Vagina (tissue), 2 donors: ENCODE measurements around the gene NOP56. TPM values are rescaled to one million over a fixed set of nuclear protein-coding genes. Genes with fewer than 3 reads are reported as not detected.
A peak's percentile ranks its signal among the peaks of the same experiment; 100 is the strongest.

Experiments used
- DNase-seq, 2 donors: peaks; one replicate each; pipeline ENCODE4 v3.0.0-alpha.2; 2017; ENCODE audit errors: extremely low spot score in 2 of 2
- H3K27ac ChIP-seq: fragments of 200-600 bp; sonication (generic); one replicate; pipeline ENCODE4 v1.5.1; 2019
- H3K27me3 ChIP-seq: fragments of 200-600 bp; sonication (generic); one replicate; pipeline ENCODE4 v1.5.1; 2019
- H3K36me3 ChIP-seq, 2 donors: fragments of 200-600 bp; sonication (generic); one replicate each; pipeline ENCODE4 v1.5.1; 2017 to 2019
- H3K4me1 ChIP-seq: fragments of 200-600 bp; sonication (generic); one replicate; pipeline ENCODE4 v1.5.1; 2019
- H3K4me3 ChIP-seq, 2 donors: fragments of 200-600 bp; sonication (generic); 1 replicate in 1 of 2; 2 replicates in 1 of 2; pipeline ENCODE4 v1.5.1; 2016 to 2019
- H3K9me3 ChIP-seq: fragments of 200-600 bp; sonication (generic); one replicate; pipeline ENCODE4 v1.5.1; 2019
- POLR2A ChIP-seq, 2 donors: fragments of 450-650 bp; IDR thresholded peaks; one replicate each; pipeline ENCODE4 v1.6.1; 2017; ENCODE audit warnings: antibody characterized with exemption in 2 of 2, mild to moderate bottlenecking in 2 of 2, moderate library complexity in 2 of 2
- POLR2AphosphoS5 ChIP-seq, 2 donors: sonication (generic); formaldehyde crosslinking; IDR thresholded peaks; one replicate each; pipeline ENCODE4 v1.9.0; 2017; ENCODE audit warnings: antibody characterized with exemption in 2 of 2, mild to moderate bottlenecking in 2 of 2, low read depth in 1 of 2; ENCODE audit not compliant: insufficient read depth in 1 of 2
- intact Hi-C: fragments of 100-400 bp; cut with DNase I; formaldehyde crosslinking; loops from one replicate; pipeline ENCODE4 v1.15.1; 2023
- total RNA-seq: library from RNA; depleted of rRNA; stranded (reverse); fragments of >200 nt; gene quantifications from one replicate; pipeline ENCODE4 v1.2.3, GENCODE V29; 2016
- TF ChIP-seq, protein P1 (sequence below), 3 experiments: fragments of 450-650 bp in 2 of 3; fragments of 200-600 bp in 1 of 3; sonication (generic) in 1 of 3; IDR thresholded peaks; one replicate each; pipeline ENCODE4 v1.5.1; 2017 to 2019; ENCODE audit warnings: antibody characterized with exemption in 3 of 3, mild to moderate bottlenecking in 2 of 3, moderate library complexity in 2 of 3

NOP56 gene
- total RNA-seq, 1 donor from 2014 or later: 87.7 TPM

GRCh38 chr20:2663364-2663886 lies 11.0 kb downstream of the NOP56 start:
- intact Hi-C loops: no loop called here
- Histone ChIP-seq H3K9me3 (no peaks in the 10 kb centered on the region), H3K27ac (peak overlapping the region; percentile 88), H3K4me1 (peaks cover 18% of the 10 kb centered on the region), H3K36me3 (peaks cover 4 to 39% of the 10 kb centered on the region in 2 donors), H3K27me3 (no peaks in the 10 kb centered on the region), H3K4me3 (peak overlapping the region; percentile 75 to 92)
- DNase-seq: no peak
- TF ChIP-seq POLR2AphosphoS5 (IDR thresholded peaks at IDR 0.05; ENCODE audit: insufficient read depth in 1 of 2, low read depth in 1 of 2): no peak
- TF ChIP-seq, protein P1, sequence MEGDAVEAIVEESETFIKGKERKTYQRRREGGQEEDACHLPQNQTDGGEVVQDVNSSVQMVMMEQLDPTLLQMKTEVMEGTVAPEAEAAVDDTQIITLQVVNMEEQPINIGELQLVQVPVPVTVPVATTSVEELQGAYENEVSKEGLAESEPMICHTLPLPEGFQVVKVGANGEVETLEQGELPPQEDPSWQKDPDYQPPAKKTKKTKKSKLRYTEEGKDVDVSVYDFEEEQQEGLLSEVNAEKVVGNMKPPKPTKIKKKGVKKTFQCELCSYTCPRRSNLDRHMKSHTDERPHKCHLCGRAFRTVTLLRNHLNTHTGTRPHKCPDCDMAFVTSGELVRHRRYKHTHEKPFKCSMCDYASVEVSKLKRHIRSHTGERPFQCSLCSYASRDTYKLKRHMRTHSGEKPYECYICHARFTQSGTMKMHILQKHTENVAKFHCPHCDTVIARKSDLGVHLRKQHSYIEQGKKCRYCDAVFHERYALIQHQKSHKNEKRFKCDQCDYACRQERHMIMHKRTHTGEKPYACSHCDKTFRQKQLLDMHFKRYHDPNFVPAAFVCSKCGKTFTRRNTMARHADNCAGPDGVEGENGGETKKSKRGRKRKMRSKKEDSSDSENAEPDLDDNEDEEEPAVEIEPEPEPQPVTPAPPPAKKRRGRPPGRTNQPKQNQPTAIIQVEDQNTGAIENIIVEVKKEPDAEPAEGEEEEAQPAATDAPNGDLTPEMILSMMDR (IDR thresholded peaks at IDR 0.05): no peak
- no peak for TF ChIP-seq POLR2A (IDR thresholded peaks at IDR 0.05)

GRCh38 chr20:2663887-2664719 lies 11.7 kb downstream of the NOP56 start, which contains the start of gene IDH3B:
IDH3B (minus strand) TSS chr20:2664216; CDS start chr20:2664188, 28 bp downstream.
- DNase-seq: peak in 1 of 2 donors; percentile 94
- Histone ChIP-seq H3K36me3 (peaks cover 4 to 34% of the 10 kb centered on the region in 2 donors), H3K4me3 (peak within 1 kb of the TSS; percentile 75 to 92), H3K9me3 (no peaks in the 10 kb centered on the region), H3K27me3 (no peaks in the 10 kb centered on the region), H3K27ac (peak within 1 kb of the TSS; percentile 88), H3K4me1 (peaks cover 18% of the 10 kb centered on the region)
- peak; percentile 97 for TF ChIP-seq POLR2AphosphoS5 (IDR thresholded peaks at IDR 0.05; ENCODE audit: insufficient read depth in 1 of 2, low read depth in 1 of 2)
- TF ChIP-seq, protein P1 (IDR thresholded peaks at IDR 0.05): no peak
- TF ChIP-seq POLR2A (IDR thresholded peaks at IDR 0.05): peak in 1 of 2 donors; percentile 78
- intact Hi-C loops: no loop called here

DNA sequence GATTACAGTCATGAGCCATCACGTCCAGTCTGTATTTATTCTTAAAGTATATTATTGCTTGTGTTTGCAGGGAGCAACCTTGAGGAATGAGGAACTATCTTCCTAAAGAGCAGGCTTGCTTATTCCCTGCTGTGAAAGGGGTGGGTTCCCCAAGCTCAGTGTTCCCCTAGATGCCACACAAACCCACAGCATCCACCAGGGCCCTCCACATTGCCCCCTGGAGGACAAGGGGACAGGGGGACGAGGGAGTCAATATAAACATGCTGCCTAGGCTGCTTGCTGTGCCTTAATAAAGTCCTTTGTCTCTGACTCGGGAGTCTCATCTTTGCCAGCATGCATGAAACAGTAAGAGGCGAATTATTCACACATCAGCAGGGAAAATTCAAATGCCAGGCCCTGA lies 19.5 kb downstream of the NOP56 start:
- DNase-seq: no peak
- H3K4me3 ChIP-seq: no peak overlapping the region
- H3K4me1 ChIP-seq: no peaks in the 10 kb centered on the region
- H3K27me3 ChIP-seq: no peaks in the 10 kb centered on the region
- TF ChIP-seq POLR2AphosphoS5 (IDR thresholded peaks at IDR 0.05; ENCODE audit: insufficient read depth in 1 of 2, low read depth in 1 of 2) (no peak), POLR2A (IDR thresholded peaks at IDR 0.05) (no peak)
- TF ChIP-seq, protein P1 (IDR thresholded peaks at IDR 0.05): no peak
- intact Hi-C loops: no loop called here
- H3K36me3 ChIP-seq: no peaks in the 10 kb centered on the region
- H3K9me3 ChIP-seq: no peaks in the 10 kb centered on the region
- no peak overlapping the region for H3K27ac ChIP-seq

GRCh38 chr20:2672446-2672845 lies 20.0 kb downstream of the NOP56 start:
- no peak overlapping the region for H3K4me3 ChIP-seq
- H3K36me3 ChIP-seq: no peaks in the 10 kb centered on the region
- intact Hi-C loops: no loop called here
- H3K4me1 ChIP-seq: no peaks in the 10 kb centered on the region
- no peaks in the 10 kb centered on the region for H3K27me3 ChIP-seq
- TF ChIP-seq, protein P1 (IDR thresholded peaks at IDR 0.05): no peak
- TF ChIP-seq POLR2AphosphoS5 (IDR thresholded peaks at IDR 0.05; ENCODE audit: insufficient read depth in 1 of 2, low read depth in 1 of 2) (no peak), POLR2A (IDR thresholded peaks at IDR 0.05) (no peak)
- no peaks in the 10 kb centered on the region for H3K9me3 ChIP-seq
- DNase-seq: no peak
- H3K27ac ChIP-seq: no peak overlapping the region

GRCh38 chr20:2673453-2673852 lies 21.0 kb downstream of the NOP56 start:
- DNase-seq: no peak
- intact Hi-C loops: no loop called here
- H3K27ac ChIP-seq: no peak overlapping the region
- H3K4me1 ChIP-seq: no peaks in the 10 kb centered on the region
- no peaks in the 10 kb centered on the region for H3K36me3 ChIP-seq
- TF ChIP-seq, protein P1 (IDR thresholded peaks at IDR 0.05): no peak
- TF ChIP-seq POLR2A (IDR thresholded peaks at IDR 0.05): no peak
- H3K4me3 ChIP-seq: no peak overlapping the region
- H3K27me3 ChIP-seq: no peaks in the 10 kb centered on the region
- H3K9me3 ChIP-seq: no peaks in the 10 kb centered on the region
